HG02642 (cell line): ENCODE results near the gene MACF1.
"Not testable (repeated sequence)": the region's sequence is repeated elsewhere in the genome, so short reads cannot be mapped to it uniquely, and the experiment has no call there.

Source experiments
- ATAC-seq: cut with Tn5 transposase; IDR thresholded peaks from one replicate; pipeline ENCODE4 v1.9.1; 2021; ENCODE audit warnings: mild to moderate bottlenecking; ENCODE audit not compliant: unreplicated experiment, poor library complexity

The MACF1 gene

DNA sequence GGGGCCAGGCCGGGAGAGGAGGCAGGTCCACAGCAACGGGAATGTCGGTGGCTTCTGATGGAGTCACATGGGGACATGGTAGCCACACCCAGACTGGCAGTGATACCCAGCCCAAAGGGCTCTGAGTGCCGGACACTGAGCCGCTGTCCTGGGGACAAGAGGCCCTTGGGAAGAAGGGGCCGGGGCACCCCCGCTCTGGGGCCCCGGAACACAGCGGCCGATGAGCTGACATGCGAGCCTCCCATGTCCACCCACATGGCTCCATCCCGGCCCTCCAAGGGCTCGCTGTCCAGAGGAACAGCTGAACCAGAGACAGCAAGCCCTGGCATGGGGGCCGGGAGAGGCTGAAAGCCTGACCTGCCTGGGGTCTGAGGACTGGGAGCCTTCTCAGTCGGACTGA lies 294.3 kb downstream of the MACF1 start:
- not testable (repeated sequence) for ATAC-seq

DNA sequence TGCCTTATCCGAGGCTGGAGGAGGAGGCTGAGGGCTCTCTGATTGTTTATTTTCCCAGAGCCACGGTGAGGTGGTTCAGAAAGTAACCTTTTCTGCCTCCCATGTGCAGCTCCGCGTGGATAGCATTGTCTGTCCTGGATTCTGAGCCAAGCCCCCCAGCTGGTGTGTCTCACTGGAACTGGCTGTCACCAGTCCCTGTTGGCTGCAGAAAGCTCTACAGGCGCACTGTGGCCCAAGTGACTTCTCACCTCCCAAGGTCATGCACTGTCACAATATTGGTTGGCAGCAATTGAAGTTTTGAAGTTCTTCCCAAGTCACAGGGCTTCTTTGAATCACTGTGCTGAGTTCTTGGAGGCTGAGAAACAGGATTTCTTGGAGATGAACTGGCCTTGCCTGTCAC lies 295.2 kb downstream of the MACF1 start:
- no peak for ATAC-seq

DNA sequence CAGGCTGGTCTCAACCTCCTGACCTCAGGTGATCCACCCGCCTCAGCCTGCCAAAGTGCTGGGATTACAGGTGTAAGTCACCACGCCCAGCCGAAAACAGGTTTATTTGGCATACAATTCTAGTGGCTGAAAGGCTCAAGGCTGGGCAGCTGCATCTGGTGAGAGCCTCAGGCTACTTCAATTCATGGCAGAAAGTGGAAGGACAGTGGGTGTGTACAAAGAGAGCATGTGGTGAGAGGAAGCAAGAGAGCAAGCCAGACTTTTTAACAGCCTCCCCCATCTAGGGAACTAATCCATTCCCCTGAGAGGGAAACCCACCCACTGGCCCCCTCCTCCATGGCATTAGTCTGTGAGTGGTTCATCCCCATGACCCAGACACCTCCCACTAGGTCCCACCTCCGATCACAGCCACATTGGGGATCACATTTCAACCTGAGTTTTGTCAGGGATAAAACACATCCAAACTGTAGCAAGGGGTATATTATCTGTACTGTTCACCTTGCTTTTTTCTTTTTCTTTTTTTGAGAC lies 296.4 kb downstream of the MACF1 start:
- no peak for ATAC-seq

DNA sequence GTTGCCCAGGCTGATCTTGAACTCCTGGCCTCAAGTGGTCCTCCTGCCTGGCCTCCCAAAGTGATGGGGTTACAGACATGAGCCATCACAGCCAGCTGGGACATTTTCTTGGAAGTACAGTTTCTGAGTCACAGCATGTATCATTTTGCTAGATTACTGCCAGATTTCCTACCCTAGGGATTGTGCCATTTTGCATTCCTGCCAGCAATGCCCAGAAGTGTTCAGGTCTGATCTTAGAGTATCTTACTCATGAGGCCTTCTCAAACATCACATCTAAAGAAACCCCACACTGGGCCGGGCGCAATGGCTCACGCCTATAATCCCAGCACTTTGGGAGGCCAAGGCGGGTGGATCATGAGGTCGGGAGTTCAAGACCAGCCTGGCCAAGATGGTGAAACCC lies 297.2 kb downstream of the MACF1 start:
- no peak for ATAC-seq

DNA sequence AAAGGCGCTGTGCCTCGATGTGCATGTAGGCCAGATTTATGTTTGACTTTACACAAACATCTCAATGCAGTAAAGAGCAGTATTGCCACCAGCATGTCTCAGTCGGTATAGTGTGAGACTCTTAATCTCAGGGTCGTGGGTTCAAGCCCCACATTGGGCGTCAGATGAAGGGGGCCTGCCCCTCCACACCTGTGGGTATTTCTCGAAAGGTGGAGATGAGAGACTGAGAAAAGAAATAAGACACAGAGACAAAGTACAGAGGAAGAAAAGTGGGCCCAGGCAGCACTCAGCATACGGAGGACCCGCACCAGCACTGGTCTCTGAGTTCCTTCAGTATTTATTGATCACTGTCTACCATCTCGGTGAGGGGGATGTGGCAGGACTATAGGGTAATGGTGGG lies 299.9 kb downstream of the MACF1 start:
- not testable (repeated sequence) for ATAC-seq

DNA sequence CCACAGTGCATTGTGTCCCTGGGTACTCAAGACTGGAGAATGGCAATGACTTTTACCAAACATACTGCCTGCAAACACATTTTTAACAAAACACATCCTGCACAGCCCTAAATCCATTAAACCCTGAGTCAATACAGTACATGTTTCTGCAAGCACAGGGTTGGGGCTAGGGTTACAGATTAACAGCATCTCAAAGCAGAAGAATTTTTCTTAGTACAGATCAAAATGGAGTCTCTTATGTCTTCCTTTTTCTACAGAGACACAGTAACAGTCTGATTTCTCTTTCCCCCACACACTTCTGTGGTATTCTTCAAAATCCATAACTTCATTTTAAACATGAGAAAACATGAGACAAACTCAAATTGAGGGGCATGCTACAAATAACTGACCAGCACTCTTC lies 300.8 kb downstream of the MACF1 start:
- no peak for ATAC-seq

DNA sequence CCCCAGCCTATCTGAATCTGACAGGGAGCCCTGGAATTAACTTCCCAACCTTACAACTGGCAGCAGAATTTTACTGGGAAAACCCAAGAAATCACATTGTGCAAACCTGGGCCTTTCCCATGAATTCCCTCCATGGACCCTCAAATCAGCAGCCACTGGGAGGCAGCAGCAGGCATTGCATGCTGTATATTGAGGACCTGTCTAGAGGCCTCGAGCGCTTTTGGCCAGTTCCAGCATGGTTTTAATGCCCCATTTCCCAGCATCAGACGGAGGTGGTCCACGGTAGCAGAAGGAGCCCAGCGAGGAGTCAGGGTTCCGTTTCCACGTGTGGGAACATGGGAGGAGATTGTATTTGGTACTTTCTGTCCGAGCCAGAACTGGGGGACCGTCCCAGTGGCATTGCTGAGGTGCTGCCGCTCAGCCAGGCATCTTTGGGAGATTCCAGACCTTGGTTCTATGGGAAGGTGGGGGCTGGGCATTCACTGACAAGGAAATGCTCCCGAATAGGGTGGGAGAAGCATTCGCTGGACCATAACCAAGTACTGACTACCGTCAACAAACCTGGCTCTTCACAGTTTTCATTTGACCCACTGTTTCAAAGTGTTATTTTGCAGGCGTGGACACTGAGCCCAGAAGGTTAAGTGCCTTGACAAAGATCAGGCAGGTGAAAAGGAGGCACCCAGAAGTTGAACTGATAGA lies 302.9 kb downstream of the MACF1 start:
- ATAC-seq, result no peak

DNA sequence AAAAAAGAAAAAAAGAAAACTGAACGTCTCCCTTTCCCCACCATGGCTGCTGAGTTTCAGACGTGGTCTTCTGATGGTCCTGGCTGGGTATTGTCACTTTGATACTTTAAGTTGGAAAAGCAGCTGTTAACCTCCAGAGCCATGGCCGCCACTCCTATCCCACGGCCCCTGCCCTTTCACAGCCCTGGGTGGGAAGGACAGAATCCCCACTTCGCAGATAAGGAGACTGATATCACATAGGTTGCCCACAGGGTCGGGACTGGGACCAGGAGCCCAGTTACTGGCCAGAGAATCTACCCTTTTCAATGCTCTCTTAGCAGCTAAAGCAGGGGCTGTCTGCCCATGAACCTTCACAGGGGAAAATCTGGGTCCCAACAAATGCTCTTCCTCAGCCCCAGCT lies 303.8 kb downstream of the MACF1 start:
- no peak for ATAC-seq

DNA sequence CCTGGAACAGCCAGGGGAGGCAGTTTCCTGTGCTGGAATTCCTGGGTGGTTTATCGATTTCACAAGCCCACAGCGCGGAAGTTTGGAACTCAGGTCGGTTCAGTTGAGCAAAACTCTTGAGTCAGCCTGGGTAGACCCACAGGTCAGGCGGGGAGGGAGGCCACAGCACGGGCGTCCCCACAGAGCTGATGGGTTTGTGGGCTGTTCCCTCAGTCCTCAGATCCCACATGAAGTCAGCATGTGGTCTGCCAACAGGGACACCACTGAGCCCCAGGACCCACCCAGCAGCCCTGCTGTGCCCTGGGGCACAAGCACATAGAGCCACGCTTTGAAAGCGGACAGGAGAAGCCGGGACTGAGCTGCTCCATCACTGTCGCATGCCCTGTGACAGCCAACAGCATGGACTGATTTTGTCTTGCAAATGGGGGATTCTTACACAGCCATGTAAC lies 304.4 kb downstream of the MACF1 start:
- ATAC-seq, result peak; percentile 18

DNA sequence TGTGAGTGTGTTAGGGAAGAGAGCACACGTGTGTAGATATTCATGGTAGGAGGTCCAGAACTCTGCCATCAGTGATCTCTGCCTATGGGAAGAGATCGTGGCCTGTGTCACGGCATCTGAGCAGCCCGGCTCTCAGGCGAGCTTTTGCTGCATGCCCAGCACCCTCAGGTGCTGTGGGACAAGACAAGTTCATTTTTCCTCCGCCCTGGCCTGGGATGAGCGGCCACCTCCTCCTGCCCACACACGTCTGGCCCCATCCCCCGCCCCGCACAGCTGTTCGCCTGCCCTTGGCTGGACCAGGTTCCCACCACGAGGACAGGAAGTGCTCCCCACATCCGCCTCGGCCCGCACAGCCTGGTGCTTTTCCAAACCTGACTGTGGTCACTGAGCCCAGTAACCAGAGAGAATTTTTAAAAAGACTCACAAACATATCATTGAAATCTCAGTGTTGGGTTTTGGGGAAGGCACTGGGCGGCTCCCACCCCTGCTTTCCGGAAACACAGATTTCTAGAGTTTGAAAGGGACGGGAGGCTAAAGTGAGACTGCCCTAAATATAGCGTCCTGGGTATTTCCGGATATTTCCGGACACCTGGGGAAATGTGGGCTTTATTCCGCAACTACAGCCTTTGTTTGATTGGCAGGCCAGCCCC lies 305.0 kb downstream of the MACF1 start:
- ATAC-seq, result peak; percentile 72

DNA sequence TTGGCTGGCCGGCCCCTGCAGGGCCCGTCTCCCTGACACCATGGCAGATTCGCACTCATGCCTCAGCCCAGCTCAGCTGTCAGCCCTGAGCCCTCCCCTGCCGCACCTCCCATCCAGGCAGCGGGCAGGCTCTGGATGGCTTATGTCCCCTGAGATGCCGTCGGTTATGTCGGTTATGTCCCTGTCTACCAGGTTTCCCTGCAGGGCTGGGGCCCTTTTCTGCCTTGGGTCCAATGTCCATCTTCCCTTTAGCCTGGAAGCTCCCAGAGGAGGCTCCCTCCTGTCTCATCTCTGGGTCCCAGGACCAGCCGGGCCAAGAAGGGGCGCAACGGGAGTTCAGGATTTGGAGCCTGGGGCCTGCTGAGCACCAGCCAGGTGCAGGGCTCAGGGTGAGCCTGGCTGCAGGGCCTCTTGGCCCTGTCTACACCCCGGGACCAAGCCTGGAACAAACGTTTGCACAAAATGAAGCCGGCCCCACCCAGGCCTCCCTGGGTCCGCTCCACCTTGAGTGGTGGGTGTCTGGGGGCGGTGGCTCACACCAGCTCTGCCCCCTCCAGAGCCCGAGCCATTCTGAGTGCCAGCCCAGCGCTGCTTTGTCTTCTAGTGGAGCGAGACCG lies 306.2 kb downstream of the MACF1 start:
- not testable (repeated sequence) for ATAC-seq

DNA sequence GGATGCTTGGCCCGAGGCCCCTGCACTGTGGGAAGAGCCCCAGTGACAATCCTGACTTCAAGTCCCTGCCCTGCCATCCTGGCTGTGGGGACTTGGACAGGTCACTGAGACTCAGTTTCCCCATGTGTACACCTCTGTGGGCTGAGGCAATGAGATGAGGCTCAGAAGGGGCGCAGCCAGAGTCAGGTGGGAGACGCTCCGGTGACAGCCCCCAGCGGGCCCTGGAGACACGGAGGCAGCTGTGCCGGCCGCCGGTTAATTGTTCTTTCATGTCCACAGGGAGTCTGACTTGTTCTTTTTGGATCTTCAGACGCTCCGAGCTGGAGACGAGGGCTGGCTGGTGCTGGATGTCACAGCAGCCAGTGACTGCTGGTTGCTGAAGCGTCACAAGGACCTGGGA lies 307.0 kb downstream of the MACF1 start:
- ATAC-seq, result not testable (repeated sequence)

DNA sequence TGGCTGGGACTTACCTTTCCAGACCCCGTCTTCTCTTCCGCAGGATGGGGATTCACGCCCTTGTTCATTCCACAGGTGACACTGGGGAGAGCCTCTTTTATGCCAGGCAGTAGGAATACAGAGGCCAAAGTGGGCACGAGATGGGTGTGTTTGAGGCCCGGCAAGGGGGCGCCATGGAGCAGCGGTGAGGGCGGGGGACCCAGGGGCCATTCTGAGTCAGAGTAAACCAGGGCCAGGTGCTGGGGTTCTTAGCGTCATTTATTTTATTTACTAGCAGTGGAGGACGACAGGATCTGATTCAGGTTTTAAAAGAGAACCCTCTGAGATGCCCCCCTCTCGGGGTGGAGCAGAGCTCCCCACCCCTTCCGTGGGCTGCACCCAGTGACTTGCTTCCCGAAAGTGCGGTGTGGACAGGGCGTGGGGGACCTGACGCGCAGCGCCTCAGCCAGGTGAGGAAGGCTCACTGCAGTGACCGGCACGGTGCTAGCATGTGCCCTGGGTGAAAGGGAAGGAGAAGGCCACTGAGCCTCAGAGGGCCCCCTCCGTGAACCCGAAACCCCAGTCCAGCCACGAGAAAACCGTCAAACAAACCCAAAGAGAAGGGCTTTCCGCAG lies 307.8 kb downstream of the MACF1 start:
- not testable (repeated sequence) for ATAC-seq

DNA sequence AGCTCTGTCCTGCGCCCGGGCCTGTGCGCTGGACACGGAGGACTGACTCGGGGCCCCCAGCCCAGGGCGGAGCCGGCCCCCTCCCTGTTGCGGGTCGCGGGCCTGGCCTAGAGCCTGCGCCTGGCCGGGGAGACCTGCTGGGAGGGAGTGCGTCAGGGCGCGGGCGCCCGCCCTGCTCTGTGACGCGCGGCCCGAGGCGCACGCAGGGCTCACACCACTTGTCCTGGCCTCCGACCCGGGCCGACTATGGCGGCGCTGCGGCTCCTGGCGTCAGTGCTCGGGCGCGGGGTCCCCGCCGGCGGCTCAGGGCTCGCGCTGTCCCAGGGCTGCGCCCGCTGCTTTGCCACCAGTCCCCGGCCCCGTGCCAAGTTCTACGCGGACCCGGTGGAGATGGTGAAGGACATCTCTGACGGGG lies 310.2 kb downstream of the MACF1 start:
- ATAC-seq, result peak; percentile 34

DNA sequence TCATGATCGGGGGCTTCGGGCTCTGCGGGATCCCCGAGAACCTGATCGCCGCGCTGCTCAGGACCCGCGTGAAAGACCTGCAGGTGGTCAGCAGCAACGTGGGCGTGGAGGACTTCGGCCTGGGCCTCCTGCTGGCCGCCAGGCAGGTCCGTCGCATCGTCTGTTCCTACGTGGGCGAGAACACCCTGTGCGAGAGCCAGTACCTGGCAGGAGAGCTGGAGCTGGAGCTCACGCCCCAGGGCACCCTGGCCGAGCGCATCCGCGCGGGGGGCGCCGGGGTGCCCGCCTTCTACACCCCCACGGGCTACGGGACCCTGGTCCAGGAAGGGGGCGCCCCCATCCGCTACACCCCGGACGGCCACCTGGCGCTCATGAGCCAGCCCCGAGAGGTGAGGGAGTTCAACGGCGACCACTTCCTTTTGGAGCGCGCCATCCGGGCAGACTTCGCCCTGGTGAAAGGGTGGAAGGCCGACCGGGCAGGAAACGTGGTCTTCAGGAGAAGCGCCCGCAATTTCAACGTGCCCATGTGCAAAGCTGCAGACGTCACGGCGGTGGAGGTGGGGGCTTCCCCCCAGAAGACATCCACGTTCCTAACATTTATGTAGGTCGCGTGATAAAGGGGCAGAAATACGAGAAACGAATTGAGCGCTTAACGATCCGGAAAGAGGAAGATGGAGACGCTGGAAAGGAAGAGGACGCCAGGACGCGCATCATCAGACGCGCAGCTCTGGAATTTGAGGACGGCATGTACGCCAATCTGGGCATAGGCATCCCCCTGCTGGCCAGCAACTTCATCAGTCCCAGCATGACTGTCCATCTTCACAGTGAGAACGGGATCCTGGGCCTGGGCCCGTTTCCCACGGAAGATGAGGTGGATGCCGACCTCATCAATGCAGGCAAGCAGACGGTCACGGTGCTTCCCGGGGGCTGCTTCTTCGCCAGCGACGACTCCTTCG lies 310.9 kb downstream of the MACF1 start:
- not testable (repeated sequence) for ATAC-seq

DNA sequence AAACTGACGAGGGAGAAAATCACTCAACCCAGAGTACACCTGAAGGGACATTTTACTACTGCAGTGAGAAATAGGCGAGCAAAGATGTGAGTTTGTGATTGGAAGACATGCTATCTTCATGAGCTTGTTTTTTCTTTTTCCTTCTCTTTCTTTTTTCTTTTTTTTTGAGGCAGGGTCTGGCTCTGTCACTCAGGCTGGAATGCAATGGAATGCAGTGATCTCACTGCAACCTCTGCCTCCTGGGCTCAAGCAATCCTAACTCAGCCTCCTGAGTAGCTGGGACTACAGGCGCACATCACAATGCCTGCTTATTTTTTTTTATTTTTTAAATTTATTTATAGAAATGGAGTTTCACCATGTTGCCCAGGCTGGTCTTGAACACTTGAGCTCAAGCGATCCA lies 312.3 kb downstream of the MACF1 start:
- not testable (repeated sequence) for ATAC-seq

DNA sequence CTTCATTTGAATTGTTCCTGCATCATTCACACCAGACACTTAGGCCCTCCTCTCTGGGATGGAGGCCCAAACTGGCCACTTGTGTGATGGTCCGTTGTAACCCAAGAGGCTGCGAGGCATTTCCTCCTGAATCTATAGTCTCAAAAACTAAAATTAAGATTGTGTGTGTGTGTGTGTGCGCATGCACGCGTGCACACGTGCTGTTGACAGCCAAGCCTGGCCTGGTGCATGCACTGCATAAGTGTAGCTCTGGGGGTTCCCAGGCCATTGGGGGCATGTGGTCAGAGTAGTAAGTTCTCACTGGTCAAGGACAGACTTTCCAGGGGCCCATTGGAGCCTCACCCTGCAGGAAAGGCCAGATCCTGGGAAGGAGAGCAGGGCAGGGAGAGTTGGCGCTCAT lies 313.4 kb downstream of the MACF1 start:
- not testable (repeated sequence) for ATAC-seq

DNA sequence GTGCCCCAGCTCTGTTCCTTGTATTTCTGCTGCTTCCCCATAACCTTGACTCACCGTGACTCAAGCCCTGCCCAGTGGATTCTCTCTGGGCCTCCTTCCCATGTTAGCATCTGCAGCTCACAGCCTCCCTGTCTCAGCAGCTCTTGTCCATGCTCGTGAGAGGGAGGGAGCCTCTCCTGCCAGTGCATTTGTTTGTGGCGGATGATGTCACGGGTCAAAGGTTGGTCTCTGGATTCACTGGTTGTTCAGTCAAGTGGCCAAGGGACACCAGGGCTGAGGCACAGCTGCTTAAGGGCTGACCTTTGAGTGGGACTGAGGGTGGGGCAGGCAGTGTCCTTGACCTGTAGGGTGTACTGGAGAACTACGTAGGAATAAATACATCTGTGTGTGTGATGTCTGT lies 314.9 kb downstream of the MACF1 start:
- not testable (repeated sequence) for ATAC-seq

DNA sequence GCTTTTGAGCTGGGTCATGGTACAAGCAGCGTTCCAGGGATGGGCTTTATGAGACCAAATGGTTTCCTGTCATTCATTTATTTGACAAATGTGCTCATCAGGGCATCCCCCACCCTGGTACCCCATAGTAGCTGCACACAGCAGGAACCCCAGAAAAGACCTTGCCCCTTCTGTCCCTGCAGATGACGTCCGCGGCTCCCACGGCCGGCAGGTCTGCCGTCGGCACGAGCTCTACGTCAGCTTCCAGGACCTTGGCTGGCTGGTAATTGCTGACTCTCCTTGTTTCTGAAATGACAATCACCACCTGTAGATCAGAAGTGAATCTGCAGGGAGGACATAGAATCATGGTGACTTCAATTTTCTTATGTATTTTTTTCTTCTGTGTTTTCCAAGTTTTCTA lies 317.7 kb downstream of the MACF1 start:
- not testable (repeated sequence) for ATAC-seq
